ENCODE measurements around the gene KRTAP10-6.

DNA sequence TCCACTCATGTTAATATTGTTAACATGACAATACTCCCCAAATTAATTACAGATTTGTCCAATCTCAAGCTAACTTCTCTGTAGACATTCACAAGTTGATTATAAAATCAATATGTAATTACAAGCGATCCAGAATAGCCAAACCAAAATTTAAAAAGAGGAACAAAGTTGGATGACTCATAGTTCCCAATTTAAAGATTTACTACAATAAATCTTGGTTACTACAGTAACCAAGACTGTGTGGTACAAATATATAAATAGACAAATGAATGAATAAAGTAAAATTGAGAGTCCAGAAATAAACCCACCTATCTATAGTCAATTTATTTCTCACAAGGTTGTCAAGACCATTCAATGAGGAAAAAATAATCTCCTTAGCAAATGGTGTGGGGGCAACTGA lies 25.9 kb downstream of the KRTAP10-6 start:
- TF ChIP-seq GATA2 (IDR thresholded peaks at IDR 0.05; ENCODE audit: low read depth, low read length) (no peak), GATA3 (IDR thresholded peaks at IDR 0.05; ENCODE audit: low read depth, low read length) (no peak)

Data from SH-SY5Y (cell line).